ENCODE results near the gene FAM186B.

The FAM186B gene

GRCh38 chr12:49556391-49557186 is 48.9 kb downstream of the FAM186B start:
- peak in 3 of 10 donors; percentile 54 to 70 (median 57) for DNase-seq
- intact Hi-C loops (cut with DNase I), result no loop called here

GRCh38 chr12:49555631-49556390 is 49.6 kb downstream of the FAM186B start:
- intact Hi-C loops (cut with DNase I), result no loop called here
- DNase-seq, result peak in 3 of 10 donors; percentile 45 to 50 (median 50)

- peak in 3 of 10 donors; percentile 35 to 84 (median 44) for DNase-seq
- intact Hi-C loops (cut with DNase I), result no loop called here
These were observed 51.2 kb downstream of the FAM186B start for GRCh38 chr12:49554266-49554665.

- intact Hi-C loops (cut with DNase I), result no loop called here
- peak in 1 of 10 donors; percentile 20 for DNase-seq
These were observed 51.8 kb downstream of the FAM186B start for GRCh38 chr12:49553512-49554088.

- peak in 3 of 10 donors; percentile 35 to 75 (median 47) for DNase-seq
- intact Hi-C loops (cut with DNase I), result no loop called here
These were observed 52.5 kb downstream of the FAM186B start for GRCh38 chr12:49552899-49553298.

- DNase-seq, result peak in 1 of 10 donors; percentile 51
- intact Hi-C loops (cut with DNase I), result no loop called here
These were observed 53.0 kb downstream of the FAM186B start for GRCh38 chr12:49552425-49552824.

GRCh38 chr12:49552014-49552413 is 53.4 kb downstream of the FAM186B start:
- DNase-seq, result peak in 7 of 10 donors; percentile 55 to 94 (median 69)
- intact Hi-C loops (cut with DNase I), result no loop called here

- intact Hi-C loops (cut with DNase I), result no loop called here
- DNase-seq, result peak in 1 of 10 donors; percentile 38
These were observed 54.7 kb downstream of the FAM186B start for GRCh38 chr12:49550693-49551252.

GRCh38 chr12:49549735-49550692 is 55.4 kb downstream of the FAM186B start:
- DNase-seq, result peak in 2 of 10 donors; percentile 75 to 76
- intact Hi-C loops (cut with DNase I), result no loop called here

GRCh38 chr12:49548822-49549648 is 56.4 kb downstream of the FAM186B start:
- intact Hi-C loops (cut with DNase I), result no loop called here
- DNase-seq, result peak in 7 of 10 donors; percentile 52 to 93 (median 61)

GRCh38 chr12:49548481-49548821 is 57.0 kb downstream of the FAM186B start:
- intact Hi-C loops (cut with DNase I), result no loop called here
- DNase-seq, result no peak

GRCh38 chr12:49547090-49547690 is 58.2 kb downstream of the FAM186B start:
- no peak for DNase-seq
- intact Hi-C loops (cut with DNase I), result no loop called here

- intact Hi-C loops (cut with DNase I), result no loop called here
- DNase-seq, result peak in 1 of 10 donors; percentile 44
These were observed 59.0 kb downstream of the FAM186B start for GRCh38 chr12:49546481-49546880.

GRCh38 chr12:49545815-49546214 is 59.6 kb downstream of the FAM186B start:
- DNase-seq, result peak in 2 of 10 donors; percentile 37 to 52
- intact Hi-C loops (cut with DNase I), result no loop called here

- intact Hi-C loops (cut with DNase I), result no loop called here
- peak in 6 of 10 donors; percentile 50 to 93 (median 80) for DNase-seq
These were observed 61.3 kb downstream of the FAM186B start for GRCh38 chr12:49543914-49544815.

GRCh38 chr12:49543221-49543913 is 62.1 kb downstream of the FAM186B start:
- intact Hi-C loops (cut with DNase I), result no loop called here
- DNase-seq, result peak in 2 of 10 donors; percentile 64 to 82
